ENCODE measurements around the gene MAP6.

The MAP6 gene

DNA sequence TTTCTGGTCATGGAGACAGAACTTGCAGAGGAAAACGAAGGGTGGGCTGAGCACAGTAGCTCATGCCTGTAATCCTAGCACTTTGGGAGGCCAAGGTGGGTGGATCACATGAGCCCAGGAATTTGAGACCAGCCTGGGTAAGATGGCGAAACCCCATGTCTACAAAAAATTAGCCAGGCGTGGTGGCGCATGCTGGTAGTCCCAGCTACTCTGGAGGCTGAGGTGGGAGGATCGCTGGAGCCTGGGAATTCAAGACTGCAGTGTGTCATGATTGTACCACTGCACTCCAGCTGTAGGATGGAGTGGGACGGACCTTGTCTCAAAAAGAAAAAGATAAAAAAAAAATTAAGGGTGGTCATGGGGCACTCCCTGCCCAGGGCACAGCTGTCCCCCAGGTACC, 100.9 kb downstream of the MAP6 start:
- no peak for DNase-seq (ENCODE audit: low spot score)

DNA sequence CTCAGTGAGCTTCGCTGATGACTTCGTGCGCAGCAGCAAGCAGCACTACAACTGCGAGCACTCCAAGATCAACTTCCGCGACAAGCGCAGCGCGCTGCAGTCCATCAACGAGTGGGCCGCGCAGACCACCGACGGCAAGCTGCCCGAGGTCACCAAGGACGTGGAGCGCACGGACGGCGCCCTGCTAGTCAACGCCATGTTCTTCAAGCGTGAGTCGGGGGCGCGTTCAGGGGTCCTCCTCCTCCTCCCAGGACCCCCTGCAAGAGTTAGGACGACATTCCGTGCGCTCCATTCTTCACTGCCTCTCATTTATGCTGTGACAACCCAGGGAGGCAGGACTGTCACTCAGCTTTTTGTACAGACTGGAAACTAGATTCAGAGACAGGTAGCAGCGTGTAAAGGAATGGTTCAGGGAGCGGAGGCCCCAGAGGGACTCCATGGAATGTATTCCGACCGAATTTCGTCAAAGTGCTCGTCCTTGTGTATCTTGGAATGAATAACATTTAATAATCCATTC, 102.0 kb downstream of the MAP6 start:
- DNase-seq (ENCODE audit: low spot score) = no peak

DNA sequence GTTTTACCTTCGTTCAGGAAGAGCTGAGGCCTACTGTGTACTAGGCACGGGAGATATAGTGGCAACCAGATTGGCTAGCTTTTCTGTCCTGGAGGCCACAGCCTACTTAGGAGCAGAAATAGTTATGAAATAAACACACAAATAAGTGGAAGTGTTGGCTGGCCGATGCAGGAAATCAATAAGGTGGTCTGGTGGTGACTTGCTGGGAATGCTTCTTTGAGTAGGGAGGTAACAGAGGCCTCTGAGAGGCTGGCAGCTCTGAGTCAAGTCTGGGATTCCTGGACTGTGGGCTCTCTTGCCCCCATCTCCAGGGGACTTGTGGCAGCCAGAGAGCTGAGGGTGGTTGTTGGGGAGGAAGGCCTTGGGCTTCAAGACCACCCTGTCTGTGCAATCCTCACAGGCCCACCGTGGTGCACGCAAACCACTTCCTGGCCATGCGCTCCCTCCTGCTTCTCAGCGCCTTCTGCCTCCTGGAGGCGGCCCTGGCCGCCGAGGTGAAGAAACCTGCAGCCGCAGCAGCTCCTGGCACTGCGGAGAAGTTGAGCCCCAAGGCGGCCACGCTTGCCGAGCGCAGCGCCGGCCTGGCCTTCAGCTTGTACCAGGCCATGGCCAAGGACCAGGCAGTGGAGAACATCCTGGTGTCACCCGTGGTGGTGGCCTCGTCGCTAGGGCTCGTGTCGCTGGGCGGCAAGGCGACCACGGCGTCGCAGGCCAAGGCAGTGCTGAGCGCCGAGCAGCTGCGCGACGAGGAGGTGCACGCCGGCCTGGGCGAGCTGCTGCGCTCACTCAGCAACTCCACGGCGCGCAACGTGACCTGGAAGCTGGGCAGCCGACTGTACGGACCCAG, 102.7 kb downstream of the MAP6 start:
- no peak for DNase-seq (ENCODE audit: low spot score)

DNA sequence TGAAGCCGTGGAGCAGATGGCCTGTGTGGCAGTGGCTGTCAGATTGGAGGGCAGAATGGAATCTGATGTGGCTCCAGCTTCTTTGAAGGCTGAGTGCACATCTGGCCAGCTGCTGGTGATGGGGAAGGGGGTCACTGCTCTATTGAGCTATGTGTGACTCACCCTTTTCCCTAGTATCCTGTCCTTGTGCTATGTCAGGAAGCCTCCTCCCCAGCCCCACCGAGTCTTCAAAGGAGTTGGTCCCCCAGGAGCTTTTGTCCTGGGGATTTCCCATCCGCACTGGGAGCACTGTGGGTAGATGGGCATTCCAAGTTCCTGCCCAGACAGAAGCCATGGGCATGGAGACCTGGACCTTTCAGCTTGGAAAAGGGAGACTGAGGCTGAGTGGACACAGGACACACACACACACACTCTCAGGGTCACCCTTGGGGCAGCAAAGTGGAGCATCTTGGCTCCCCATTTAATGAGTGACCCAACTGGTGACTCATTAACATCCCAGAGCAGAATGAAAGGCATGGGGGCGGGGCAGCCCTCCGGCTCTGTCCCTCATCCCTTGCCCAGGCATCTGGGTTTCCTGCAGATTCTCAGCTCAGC, 103.5 kb downstream of the MAP6 start:
- DNase-seq (ENCODE audit: low spot score) = peak; percentile 75

DNA sequence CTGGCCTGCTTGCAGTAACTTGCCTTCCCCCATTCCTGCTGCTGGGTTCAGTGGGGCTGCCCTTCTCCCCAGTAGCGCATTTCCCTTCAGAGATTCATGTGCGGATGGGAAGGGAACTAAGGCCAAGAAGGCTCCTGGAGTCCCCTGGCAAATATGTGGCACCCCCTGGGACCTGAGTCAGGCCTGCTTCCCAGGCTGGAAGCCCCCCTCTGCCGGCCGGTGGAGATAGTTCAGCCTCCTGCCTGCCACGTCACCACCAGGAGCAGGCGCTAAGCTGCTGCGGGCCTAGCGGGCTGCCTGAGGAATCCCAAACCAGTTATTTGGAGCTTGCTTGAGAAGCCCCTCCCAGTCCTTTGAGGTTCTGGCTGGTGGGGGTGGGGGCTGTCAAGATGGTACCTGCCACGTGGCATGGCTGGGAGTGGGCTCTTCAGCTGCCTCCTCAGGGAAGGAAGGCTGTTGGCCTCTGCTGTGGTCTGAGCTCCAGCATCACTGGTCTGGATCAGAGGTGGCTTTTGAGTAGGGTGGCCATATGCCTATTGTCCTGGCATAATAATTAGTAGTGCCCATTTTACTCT, 104.8 kb downstream of the MAP6 start:
- DNase-seq (ENCODE audit: low spot score) = peak; percentile 79

DNA sequence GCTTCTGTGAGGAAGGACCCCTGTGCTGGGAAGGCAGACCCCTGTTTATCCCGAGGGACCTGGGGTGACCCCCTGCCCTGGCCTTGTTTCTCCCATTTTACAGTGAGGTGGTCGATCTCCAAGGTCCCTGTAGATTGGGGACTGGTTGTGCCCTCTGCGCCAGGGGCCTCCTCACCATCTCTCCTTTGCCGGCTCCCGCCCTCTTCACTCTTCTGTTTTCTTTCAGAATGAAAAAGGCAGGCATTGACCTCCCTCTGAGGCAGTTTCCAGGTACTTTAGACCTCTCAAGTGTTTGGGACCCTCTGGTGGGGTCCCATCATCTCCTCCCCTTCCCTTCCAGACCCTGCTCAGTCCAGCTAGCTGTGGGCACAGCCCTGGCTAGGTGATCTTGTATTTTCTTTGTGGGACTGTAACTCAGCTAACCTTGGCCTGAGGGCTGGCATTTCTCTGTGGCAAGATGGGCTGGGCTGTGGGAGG, 105.3 kb downstream of the MAP6 start:
- no peak for DNase-seq (ENCODE audit: low spot score)

DNA sequence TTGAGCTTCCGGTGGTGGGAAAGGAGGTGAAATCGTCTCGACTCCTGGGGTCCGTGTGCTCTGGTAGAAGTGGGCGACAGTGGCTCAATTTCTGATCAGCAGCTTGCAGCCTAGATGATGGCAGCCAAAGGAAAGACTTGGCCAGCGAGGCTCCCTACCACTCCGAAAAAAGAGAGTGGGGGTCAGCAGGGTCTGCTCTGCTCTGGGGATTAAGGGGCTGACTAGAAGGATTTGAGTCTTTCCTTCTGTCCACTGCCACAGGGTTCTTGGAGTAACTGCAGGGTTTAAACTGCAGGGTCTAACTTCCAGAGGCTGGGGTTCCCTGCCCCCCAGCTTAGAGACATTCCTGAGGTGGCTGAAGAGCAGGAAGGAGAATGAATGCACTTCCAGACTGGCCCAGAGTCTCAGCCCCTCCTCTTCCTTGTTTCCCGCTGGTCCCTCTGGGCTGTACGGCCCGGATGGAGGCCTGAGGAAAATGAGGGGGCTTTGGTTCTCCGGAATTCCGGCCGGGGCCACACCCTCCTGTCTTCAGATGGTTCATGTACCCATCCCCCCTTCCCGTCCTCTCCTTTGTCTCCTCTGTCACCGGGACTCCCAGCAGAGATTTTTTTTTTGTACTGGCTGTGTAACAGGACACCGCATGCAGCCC, 105.9 kb downstream of the MAP6 start:
- peak; percentile 34 for DNase-seq (ENCODE audit: low spot score)

DNA sequence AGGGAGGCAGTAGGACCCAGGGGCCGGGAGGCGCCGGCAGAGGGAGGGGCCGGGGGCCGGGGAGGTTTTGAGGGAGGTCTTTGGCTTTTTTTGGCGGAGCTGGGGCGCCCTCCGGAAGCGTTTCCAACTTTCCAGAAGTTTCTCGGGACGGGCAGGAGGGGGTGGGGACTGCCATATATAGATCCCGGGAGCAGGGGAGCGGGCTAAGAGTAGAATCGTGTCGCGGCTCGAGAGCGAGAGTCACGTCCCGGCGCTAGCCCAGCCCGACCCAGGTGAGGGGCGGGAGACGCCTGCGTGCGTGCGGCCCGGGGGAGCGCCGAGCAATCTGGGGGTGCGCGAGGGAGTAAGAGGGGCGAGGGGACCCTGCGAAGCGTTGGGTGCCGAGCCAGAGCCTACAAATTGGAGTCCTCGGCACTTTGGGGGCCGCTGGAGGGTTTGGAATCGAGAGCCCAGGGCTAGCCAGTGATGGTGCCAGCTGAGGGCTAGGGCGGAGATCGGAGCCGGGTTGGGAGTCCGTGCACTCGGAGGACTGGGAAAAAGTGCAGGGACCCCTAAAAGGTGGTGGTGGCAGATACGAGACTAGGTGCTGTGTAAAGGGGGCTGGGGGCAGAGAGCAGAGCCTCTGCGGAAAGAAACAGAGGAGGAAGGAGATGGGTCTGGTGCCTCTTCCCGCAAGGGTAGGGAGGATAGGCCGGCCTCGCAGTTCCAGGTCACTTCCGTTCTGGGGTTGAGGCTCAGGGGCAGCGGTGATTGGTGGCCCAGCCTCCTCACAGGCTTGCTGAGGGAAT, 106.6 kb downstream of the MAP6 start, which contains the start of gene SERPINH1:
TSS of gene SERPINH1 (plus strand) at position 206 of the 788 bp plus-strand sequence. CDS start 4,097 bp downstream, outside the sequence.
- peak; percentile 81 for DNase-seq (ENCODE audit: low spot score)

DNA sequence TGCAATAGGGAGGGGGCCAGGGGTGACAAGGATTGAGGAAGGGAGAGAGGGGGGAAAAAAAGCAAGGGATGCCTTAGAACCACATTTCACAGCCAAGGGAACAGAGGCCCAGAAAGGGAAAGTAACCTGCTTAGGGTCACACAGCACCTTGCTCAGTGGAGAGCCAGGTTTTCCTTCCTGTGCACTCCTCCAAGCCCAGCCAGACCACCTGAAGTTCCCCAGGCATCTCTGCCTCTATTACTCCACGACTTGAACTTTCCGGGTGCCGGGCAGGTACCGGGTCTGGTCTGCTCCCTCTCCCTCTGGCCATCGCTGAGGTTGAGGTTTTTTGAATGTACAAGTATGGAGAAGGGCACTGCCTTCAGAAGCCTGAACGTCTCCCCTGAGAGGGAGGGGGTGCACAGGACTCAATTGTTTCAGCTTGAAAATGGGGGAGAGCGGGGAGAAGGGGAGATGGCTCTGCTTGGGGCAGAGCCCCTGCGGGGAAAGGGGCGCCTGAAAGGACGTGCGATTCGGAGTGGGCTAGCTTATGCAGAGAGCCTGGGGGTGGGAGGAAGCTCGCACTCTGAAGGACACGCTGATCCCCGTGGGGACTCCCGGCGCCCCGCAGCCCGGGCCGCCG, 107.3 kb downstream of the MAP6 start:
- no peak for DNase-seq (ENCODE audit: low spot score)

DNA sequence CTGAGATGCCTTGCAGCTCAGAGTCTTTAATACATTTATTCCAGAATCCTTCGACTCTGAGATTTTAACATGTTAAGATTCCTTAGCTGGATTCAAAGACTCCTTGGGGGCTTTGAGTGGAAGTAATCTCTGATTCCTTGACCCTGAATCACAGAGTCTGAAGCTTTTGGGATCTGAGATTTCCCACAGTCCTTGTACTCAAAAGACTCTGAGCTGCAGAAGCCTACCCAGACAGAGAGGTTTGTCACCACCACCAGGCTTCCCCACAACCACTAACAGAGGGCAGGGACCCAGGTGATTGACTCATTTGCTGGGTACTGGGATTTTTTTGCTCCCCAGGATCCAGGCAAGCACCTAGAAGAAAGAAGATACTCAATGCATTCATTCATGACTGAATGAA, 108.2 kb downstream of the MAP6 start:
- DNase-seq (ENCODE audit: low spot score) = peak; percentile 43

DNA sequence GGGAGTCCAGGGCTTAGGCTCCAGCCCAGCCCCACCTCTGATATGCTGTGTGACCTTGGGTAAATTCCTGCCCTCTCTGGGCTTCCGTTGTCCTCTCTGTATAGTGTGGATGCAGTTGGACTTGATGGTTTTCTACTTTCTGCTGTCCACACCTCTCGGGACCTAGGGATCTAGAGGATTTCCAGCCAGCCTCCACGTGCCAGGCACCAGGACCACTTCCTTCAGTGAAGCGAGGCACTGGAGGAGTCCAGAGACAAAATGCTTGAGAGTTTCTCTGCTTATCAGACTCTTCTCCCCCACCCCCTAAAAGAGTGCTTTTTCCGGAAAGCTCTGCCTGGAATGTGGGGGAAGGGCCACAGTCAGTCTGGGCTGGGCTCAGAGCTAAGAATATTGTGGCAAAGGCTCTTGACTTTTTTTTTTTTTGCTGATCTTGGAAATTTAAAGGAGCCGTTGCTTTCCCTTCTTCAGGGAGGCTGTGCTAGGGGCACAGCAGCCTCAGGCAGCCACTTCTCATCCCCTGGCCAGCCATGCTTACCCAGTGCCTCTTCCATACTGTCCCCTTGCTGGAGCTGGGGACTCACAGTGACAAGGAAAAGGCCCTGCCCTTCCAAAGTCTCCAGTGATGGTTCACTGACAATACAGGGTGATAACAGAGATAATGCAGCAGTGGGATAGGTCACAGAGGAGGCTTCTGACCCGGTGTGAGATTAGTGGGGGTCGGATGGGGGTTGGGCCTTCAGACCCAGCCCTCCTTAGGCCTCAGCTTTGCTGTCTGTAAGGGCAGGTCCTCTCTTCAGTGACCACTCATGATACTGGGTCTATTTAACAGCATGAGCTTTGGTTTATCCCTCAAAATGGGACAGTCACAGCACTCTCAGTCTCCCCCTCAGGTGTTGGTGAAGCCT, 109.6 kb downstream of the MAP6 start:
- DNase-seq (ENCODE audit: low spot score) = peak; percentile 65

DNA sequence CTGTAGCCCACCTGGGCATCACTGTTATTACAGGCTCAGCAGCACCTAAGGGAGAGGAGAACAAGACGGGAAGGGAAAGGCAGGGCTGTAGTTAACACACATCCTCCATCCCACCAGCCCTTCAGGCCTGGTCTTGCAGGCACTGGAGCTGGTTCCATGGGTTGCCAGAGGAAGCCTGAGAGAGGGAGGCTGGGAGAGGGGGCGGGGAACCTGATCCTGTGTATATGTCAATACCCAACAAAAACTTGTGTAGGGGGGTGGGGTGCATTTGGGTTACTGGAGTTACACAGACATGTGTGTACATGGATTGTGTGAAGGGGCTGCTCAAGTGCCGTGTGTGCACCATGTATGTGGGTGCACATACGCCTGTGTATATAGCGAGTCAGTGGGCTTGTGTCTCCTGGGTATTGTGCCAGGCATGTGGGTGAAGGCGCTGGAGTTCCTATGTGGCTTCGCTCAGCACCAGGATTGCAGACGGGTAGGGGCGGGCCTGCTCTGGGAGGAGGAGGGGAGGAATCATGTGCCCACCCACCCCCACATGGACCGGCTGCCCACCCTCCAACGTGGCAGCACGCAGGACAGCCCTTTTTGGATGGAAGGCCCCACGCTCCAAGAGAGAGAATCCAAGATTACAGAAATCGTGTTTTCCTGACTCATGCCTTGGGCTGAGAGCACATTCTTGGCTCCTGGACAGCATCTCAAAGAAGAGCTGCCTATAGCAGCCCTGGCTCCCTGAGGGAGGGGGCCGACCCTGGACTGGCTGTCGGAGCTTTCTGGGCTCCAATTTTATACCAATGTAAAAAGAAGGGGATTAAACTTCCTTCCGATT, 111.0 kb downstream of the MAP6 start:
- peak; percentile 77 for DNase-seq (ENCODE audit: low spot score)

DNA sequence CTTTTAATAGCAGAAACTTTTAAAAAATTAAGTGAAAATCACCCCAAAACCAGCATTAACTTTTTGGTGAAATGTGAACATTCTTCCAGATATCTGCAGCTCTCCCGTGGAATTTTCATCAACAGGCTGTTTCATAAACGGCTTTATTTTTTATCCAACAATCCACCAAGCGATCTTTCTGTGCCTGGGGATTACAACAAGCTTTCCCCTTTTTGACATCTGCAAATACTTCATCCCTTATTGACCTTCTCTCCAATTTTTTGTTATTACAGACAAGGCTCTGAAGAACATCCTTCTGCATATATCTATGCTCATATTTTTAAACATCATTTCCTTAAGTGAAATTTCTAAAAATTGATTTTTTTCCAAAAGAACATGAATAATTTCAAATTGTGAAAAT, 112.6 kb downstream of the MAP6 start:
- no peak for DNase-seq (ENCODE audit: low spot score)

DNA sequence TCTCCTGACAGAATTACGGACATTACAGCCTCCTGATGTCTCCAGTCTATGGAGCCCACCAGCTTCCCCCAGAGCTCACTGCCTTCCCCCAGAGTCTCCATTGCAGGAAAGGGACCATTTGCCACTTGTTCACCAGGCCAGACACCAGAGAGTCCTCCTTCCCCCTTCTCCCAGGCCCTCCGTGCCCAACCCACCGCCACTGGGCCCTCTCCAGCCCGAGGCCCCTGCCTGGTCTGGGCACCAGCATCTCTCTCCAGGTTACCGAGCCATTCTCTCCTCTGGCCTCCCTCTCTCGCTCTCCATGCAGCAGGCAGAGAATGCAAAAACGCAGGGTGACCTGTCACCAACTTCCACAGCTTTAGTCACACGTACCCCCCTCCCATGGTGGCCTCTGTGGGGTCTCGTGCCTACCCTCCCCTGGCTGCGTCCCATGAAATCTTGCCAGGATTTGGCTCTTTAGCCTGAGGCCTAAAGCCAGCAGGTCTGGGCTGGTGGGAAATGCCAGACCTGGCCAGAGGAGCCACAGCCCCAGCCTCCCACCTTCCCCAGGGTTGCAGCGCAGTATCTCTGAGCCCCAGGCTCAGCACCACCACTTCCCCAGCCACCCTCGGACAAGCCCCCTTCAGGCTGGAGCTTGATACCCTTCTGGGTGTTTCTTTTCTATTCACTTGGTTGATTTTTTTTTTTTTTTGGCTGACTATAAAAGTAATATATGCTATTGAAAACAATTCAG, 113.6 kb downstream of the MAP6 start:
- no peak for DNase-seq (ENCODE audit: low spot score)

DNA sequence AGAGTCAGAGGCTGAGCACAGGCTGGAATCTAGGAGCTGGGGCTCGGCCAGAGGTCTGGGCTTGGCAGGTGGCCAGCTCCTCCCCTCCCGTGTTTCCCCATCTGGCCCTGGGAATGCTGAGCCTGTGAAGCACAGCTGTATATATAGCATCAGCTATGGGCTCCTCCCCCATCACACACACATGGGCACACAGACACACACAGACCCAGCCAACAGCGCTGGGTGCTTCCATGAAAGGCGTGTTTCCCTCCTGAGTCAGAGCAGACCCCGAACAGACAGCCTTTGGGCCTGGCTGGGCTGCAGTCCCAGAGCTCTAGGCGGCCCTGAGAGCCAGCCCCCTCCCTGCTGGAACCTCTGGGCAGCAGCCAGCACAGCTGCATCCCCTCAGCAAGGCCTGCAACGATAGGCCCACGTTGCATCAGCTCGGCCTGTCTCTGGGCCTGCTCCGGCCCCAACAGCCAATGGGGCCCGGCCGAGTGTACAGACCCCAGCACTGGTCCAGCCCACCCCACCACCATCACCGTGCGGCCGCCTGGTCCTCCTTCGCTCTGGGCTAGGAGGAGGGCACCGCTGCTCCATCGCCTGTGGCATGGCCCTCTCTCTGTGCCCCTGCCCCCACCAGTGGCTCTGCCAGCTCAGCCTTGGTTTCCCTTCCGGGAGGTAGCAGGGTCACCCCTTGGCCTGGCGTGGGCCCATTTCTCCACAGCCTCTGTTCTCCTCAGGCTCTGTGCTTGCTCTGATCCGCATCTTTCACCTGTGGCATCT, 114.4 kb downstream of the MAP6 start:
- peak; percentile 96 for DNase-seq (ENCODE audit: low spot score)

DNA sequence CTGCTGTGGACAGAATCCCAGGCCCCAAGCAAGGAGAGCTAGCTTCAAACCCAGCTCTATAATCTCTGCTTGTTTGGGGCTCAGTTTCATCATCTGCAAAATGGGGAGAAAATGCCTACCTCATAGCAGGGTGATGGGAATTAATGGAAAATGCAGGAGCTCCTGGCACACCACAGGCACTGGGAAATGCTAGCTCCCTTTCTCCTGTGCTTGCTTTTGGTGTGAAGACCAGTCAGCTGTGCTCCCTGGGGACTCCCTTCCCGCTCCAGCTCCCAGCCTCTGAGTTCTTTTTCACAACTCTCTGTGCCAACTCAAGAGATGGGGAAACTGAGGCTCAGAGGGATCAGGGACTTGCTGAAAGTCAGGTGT, 115.0 kb downstream of the MAP6 start:
- no peak for DNase-seq (ENCODE audit: low spot score)

DNA sequence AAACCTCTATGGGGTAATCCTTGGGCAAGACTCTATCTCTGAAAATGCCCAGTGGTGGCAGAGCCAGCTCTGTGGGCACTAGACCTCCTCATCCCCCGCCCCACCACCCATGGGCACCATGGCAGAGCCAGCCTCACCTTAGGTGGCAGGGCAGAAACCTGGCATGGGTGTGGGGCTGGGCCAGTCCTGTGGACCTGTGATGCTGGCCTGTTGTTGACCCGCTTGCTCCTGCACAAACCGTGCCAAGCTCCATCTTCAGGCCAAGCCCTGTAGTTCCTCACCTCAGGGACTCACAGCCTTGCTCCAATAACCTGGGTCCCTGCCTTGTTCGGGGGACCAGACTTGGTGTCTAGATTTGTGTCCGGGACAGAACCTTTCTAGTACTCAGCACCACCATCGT, 115.7 kb downstream of the MAP6 start:
- DNase-seq (ENCODE audit: low spot score) = no peak
